PFSK-1 (cell line): ENCODE measurements around the gene EXD3.
A peak's percentile ranks its signal among the peaks of the same experiment; 100 is the strongest.

Experiments used
- FOXP2 ChIP-seq: optimal IDR thresholded peaks from 2 replicates; pipeline ENCODE3; 2011; ENCODE audit warnings: borderline replicate concordance, control low read depth, inconsistent platforms; ENCODE audit not compliant: insufficient read depth; ENCODE audit errors: extremely low read length, extremely low read depth
- POLR2AphosphoS5 ChIP-seq: IDR thresholded peaks from 2 replicates; pipeline ENCODE4 v1.6.1; 2012; ENCODE audit warnings: low read depth, mild to moderate bottlenecking, control low read depth, low read length, moderate library complexity
- REST ChIP-seq, 2 experiments: IDR thresholded peaks; 2 replicates each; pipeline versions ENCODE4 v1.6.1 to v1.8.0; 2011 to 2012; ENCODE audit warnings: low read depth in 2 of 2, low read length in 2 of 2, control low read depth in 1 of 2, inconsistent platforms in 1 of 2, mild to moderate bottlenecking in 1 of 2, moderate library complexity in 1 of 2; ENCODE audit not compliant: insufficient read depth in 1 of 2
- SIN3A ChIP-seq: IDR thresholded peaks from 2 replicates; pipeline ENCODE4 v1.6.1; 2012; ENCODE audit warnings: mild to moderate bottlenecking, low read length, moderate library complexity, borderline replicate concordance; ENCODE audit not compliant: insufficient read depth
- TAF1 ChIP-seq: IDR thresholded peaks from 2 replicates; pipeline ENCODE4 v1.6.1; 2012; ENCODE audit warnings: low read length, control low read depth, borderline replicate concordance; ENCODE audit not compliant: insufficient read depth

Gene EXD3

GRCh38 chr9:137299203-137299565 lies 123.8 kb downstream of the EXD3 start:
- no peak for TF ChIP-seq TAF1
- no peak for TF ChIP-seq FOXP2
- TF ChIP-seq POLR2AphosphoS5: no peak
- TF ChIP-seq SIN3A: no peak
- no peak for TF ChIP-seq REST (IDR thresholded peaks at IDR 0.05; ENCODE audit: insufficient read depth in 1 of 2, low read depth in 2 of 2, low read length in 2 of 2)

GRCh38 chr9:137298401-137299202 lies 124.4 kb downstream of the EXD3 start:
- no peak for TF ChIP-seq REST (IDR thresholded peaks at IDR 0.05; ENCODE audit: insufficient read depth in 1 of 2, low read depth in 2 of 2, low read length in 2 of 2)
- peak; percentile 63 for TF ChIP-seq POLR2AphosphoS5

- TF ChIP-seq SIN3A: no peak
- no peak for TF ChIP-seq FOXP2
- TF ChIP-seq REST (IDR thresholded peaks at IDR 0.05; ENCODE audit: insufficient read depth in 1 of 2, low read depth in 2 of 2, low read length in 2 of 2): no peak
- TF ChIP-seq POLR2AphosphoS5: no peak
- no peak for TF ChIP-seq TAF1
Measured at GRCh38 chr9:137297966-137298365, 125.0 kb downstream of the EXD3 start.

- TF ChIP-seq FOXP2: no peak
- TF ChIP-seq TAF1: peak; percentile 73; the same call in 1 of the 2 replicates
- peak in 1 of 2 experiments; percentile 27; a peak in 1 of 4 replicates for TF ChIP-seq REST (IDR thresholded peaks at IDR 0.05; ENCODE audit: insufficient read depth in 1 of 2, low read depth in 2 of 2, low read length in 2 of 2)
- TF ChIP-seq SIN3A: 0 out of 2 replicates have a peak, but pooled peaks have one; percentile 72
- peak; percentile 58; the same call in 1 of the 2 replicates for TF ChIP-seq POLR2AphosphoS5
Measured at GRCh38 chr9:137296670-137297664, 126.0 kb downstream of the EXD3 start.
